Activated CD4-positive, alpha-beta T cell treated with anti-CD3 and anti-CD28 coated beads for 48 hours (primary cell): Measurements from ENCODE around the gene RAET1G.

Experiments
- DNase-seq: peaks from one replicate; pipeline ENCODE4 v3.0.0-alpha.2; 2020

The RAET1G gene

DNA sequence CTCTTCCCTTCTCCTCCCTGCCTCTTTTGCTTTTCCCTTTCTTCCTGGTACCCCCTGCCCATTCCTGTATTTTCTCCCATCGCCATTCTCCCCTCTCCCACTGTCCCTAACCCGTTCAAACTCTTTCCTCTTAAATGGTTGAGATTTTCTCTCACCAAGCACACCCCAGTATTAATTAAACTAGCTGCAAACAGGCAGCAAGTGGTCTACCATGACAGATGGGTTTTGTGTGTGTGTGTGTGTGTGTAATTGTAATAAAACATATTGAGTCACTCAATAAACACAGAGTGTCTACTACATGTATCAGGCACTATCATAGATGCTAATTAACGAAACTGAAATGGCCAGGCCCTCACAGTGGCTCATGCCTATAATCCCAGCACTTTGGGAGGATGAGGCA, 31.7 kb downstream of the RAET1G start:
- DNase-seq, result no peak

DNA sequence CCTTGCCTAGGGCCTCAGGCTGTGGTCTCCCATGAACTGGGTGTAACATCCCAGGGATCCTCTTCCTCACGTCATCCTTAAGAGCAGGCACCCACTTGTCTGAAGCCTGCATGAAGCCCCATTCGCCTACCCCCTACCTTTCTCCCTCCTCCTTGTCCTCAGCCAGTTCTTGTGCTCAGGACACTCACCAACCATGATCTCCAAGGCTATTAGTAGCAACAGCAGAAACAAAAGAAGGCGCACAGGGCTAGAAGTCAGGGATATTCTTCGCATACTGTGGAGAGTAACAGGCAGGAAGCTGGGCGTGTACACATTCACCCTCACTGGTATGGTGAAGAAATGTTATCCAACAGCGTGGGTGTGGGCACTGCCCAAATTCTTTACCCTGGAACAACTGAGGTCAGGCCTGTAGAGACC, 32.3 kb downstream of the RAET1G start:
- no peak for DNase-seq

DNA sequence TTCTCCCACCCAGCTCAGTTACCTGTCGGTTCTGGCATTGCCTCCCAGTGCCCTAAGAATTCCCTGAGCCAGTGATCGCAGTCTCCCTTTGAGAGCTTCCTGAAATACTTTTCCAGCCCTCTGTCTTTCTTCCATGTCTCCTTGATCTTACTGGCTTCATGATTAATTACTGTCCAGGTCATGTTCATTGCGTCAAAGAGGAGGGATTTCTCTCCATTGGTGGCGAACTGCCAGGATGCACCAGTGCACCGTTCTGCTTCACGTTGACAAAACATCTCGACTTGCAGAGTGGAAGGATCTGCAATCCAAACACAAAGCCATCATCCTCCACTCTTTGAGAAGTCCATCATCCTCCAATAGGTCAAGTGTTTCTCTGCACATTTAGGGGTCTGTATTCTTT, 33.6 kb downstream of the RAET1G start:
- DNase-seq, result no peak

DNA sequence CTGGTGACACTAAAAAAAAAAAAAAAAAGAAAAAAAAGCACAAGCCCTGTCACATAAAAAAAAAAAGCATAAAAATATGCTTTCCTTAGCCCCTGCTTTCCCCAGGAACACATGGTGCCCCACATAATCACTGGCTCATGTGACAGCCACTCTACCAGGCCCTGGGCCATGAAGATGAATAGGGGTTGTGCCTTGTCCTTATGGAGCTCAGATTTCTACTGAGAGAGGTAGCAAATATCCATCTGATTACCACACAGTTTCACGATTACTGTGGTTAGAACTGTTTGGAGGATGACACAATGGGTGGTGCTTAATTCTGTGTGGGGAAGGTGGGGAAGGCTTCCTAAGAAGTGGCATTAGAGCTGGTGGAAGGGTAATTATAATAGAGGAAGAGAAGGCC, 34.3 kb downstream of the RAET1G start:
- no peak for DNase-seq

DNA sequence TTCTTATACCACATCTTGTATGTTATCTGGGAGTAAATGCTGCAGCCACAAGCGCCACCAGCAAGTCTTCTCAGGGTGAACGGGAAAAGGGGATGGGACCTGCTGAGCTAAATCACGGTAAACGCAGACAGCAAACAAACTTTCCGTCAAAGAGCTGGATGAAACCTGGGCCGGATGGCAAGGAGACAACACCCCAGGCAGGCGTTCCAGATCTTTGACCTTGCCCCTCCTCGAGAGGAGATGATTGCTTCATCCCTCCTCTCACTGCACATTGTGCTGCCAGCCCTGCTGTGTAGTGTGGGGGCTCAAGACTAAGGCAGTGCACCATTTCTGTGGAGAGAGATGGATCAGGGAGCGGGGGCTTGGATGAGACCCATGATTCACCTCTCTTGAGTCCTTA, 34.8 kb downstream of the RAET1G start:
- DNase-seq, result no peak

DNA sequence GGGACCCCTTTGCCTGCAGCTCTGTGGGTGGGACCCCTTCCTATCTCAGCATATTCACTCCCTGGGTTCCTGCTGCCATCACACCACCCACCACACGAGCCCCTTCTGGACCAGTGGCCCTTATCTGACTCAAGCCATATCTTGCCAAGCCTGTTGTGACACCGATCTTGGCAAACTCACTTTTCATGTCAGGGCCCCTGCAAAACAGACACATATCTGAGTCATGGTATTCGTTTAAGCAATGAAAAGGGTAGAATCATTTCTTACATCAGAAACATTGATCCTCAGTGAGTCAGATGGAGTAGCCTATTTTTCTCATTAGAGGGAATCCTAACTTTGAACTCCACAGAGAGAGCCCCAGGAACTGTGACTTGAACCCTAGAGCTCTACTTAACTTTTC, 35.6 kb downstream of the RAET1G start:
- no peak for DNase-seq

DNA sequence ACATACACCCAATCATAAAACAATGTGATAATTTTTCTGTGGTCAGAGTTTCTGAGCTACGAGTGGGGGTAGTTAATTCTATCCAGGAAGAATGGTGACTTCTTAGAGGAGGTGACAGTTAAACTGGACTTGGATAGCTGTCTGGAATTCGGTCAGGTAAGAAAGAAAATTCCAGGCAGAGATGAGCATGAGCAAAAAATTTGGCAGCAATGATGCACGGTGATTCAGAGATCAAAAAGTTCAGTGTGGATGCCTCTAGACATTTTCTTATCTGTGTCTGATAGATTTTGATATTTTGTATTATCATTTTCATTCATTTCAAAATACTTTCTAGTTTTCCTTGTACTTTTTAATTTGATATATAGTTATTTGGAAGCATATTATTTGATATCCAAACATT, 37.0 kb downstream of the RAET1G start:
- no peak for DNase-seq

DNA sequence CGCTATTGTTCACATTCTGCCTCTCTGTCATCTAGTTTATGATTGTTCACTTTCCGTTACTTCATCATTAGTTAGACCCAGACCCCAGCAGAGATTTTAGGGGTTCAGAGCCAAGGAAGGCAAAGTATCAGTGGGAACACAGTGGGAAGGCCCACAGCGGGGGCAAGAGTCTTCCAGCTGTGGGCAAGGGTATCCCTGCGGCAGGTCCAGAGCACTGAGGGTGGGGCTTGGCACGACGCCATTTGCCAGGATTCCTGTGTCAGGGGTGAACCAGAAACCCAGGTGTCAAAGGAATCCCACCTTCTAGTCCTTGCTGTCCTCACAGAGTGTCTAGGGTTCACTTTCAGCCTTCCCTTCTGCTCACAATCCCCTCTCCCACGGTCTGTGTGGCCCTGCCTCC, 38.3 kb downstream of the RAET1G start:
- DNase-seq, result no peak

DNA sequence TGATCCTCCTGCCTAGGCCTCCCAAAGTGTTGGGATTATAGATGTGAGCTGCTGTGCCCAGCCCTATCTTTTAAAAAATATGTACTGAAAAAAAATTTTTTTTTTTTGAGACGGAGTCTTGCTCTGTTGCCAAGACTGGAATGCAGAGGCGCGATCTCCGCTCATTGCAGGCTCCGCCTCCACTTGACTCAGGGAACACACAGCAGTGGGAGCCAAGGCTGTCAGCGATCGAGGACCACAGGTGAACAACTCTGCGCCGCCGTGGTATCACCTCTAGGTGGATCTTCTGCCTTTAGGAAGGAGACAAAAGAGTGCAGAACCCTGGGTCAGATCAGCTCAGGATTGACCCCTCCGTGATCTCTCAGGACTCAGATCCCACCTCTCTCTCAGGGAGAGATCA, 38.7 kb downstream of the RAET1G start:
- no peak for DNase-seq

DNA sequence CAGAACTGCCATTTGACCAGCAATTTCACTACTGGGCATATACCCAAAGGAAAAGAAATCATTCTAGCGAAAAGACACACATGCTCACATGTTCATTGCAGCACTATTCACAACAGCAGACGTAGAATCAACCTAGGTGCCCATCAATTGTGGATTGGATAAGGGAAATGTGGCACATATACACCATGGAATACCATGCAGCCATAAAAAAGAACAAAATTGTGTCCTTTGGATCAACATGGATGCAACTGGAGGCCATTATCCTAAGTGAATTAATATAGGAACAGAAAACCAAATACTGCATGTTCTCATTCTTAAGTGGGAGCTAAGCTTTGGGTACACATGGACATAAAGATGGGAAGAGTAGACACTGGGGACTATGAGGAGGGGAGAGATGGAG, 41.1 kb downstream of the RAET1G start:
- DNase-seq, result no peak

DNA sequence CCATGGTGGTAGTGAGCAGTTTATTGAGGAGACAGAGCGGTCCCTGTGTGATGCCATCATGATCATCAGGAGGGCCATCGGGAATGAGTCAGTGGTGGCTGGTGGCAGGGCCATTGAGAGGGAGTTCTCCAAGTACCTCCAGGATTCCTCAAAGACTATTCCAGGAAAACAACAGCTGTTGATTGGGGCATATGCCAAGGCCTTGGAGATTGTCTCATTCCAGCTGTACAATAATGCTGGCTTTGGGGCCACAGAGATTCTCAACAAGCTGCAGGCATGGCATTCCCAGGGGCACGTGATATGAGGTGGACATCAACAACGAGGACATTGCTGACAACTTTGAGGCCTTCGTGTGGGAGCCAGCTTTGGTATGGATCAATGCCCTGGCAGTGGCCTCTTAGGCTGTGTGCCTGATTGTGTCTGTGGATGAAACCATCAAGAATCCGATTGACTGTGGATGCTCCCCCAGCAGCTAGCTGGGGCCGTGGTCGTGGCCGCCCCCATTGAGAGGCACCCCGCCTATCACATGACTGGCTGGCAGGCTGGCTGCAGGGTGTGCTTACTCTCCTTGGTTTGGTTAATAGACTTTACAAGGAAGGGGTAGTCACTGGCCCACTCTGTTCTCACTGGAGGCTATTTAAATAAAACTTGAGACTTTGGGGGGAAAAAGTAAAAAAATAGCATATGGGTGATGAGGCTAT, 41.7 kb downstream of the RAET1G start:
- DNase-seq, result no peak

DNA sequence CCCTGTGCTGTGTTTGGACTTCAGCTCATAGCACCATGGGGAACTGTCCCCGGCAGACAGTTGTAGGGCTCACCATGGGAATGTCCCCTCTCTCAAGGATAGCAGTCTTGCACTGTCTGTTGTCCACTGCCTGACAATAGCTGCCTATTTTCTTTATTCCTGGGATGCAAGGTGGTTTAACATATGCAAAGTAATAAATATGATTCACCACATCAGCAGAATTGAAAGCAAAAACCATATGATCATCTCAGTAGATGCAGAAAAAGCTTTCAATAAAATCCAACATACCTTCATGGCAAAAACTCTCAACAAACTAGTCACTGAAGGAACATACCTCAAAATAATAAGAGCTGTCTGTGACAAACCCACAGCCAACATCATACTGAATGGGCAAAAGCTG, 45.3 kb downstream of the RAET1G start:
- no peak for DNase-seq

DNA sequence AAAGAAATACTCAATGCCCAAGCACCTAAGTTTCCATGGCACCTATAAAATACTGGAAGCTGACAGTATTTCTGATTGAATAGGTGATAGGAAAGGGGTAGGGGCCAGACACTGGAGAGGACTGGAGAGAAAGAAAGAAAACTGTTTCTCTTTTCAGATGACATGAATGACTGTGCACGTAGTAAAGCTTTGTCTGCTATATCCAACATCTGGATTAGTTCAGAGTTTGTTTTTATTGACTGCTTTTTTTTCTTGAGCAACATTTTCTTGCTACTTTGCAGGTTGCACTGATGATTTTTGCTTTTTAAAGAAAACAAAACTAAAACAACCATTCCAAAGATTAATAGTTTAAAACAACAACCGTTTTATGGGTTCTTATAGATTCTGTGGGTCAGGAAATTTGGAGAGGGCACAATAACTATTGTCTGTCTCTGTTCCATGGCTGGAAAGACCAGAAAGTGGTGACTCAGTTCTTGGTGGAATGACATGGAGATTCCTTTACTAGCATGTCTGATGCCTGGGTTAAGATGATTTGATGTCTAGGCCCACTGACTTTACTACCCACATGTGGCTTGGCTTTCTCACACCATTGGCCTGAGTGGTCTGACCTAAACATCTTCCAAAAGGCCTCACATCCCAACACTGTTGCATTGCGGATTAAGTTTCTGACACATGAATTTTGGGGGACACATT, 46.5 kb downstream of the RAET1G start:
- DNase-seq, result no peak

DNA sequence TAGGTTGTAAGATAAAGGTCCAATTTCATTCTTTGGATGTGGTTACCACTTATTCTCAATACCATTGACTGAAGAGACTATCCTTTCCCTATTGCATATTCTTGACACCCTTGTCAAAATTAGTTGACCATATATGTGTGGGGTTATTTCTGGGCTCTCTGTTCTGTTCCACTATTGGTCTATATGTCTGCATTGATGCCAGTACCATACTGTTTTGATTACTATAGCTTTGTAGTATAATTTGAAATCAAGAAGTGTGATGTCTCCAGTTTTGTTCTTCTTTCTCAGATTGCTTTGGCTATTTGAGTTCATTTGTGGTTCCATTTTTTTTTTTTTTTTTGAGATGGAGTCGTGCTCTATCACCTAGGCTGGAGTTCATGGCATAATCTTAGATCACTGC, 50.7 kb downstream of the RAET1G start:
- no peak for DNase-seq

DNA sequence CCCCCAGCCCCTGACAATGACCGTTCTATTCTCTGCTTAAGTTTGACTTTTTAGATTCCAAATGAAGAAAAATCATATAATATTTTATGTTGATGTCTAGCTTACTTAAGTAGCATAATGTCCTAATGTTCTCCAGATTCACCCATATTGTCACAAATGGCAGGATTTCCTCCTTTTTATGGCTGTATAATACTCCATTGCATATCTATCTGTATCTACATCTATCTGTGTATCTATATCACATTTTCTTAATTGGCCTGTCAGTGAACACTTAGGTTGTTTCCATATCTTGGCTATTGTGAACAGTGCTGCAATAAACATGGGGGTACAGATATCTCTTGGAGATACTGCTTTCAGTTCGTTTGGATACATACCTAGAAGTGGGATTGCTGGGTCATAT, 51.7 kb downstream of the RAET1G start:
- no peak for DNase-seq

DNA sequence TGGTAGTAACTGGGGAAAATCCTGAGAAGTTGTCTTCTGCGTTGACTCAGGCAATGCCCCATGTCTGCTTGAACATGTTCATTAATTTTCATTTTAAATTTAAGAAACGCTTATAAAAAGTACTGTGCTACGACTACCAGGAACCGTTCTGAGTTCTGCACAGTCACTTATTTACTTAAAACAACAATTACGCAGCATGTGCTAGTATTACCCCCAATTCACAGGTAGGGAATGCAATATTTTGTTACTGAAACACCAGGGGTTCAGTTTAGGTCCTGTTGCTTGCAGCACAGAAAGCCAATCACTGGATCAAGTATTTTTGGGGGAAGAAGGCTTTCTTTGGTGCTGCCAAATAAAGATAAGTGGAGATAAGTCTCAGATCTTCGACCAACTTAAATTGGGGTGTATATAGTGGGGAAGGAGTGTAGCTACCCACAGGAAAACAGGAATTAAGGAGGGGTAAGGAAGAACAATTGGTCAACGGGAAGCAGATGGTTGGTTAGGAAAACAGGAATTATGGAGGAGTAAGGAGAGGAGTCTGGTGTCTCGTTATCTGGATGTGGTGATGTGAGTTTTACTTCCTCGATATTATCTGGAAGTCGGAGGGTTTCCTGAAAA, 53.5 kb downstream of the RAET1G start:
- no peak for DNase-seq

DNA sequence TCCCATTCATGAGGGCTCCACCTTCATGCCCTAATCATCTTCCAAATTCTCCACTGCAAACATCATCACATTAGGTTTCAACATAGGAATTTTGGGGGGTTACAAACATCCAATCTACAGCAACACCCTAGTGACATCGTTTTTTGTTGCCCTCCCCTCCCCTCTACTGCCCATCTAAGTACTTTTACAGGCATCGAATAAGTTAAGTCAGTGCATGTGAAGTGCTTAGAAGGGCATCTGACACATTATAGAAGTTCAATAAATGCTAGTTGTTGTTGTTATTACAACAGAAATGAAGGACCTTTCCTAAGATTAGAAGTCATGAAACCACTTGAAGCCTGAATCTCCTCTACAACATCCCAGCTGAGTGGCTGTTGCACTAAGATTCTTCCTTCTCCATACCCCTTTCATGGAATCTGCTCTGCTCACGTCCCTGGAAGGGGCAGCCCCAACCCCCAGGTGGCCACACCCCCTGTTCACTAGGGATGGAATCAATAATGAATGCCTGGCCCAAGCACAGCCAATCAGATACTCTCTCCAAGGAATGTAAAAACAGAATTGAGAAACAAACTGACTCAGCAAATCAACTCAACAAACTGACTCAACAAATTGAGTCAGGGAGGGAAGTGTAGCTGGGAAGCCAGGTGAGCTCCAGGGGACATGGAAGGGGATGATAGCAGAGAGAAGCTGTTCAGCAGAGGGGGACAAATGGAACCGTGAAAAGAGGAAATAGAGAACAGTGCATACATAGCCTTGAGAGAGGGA, 54.9 kb downstream of the RAET1G start:
- no peak for DNase-seq
